LNCaP clone FGC (cell line): Measurements from ENCODE around the gene NFATC3.
A peak's percentile ranks its signal among the peaks of the same experiment; 100 is the strongest.
"Not testable (repeated sequence)": the region's sequence is repeated elsewhere in the genome, so short reads cannot be mapped to it uniquely, and the experiment has no call there.

Source experiments
- DNase-seq: peaks from one replicate; pipeline ENCODE4 v3.0.0-alpha.2; 2011; ENCODE audit warnings: low read depth
- H3K4me3 ChIP-seq: 2 replicates; pipeline ENCODE4 v1.5.1; 2011; ENCODE audit warnings: mild to moderate bottlenecking, low read depth, low read length, control low read depth
- CTCF ChIP-seq: IDR thresholded peaks from 2 replicates; pipeline ENCODE4 v1.5.1; 2012; ENCODE audit warnings: mild to moderate bottlenecking; ENCODE audit not compliant: control insufficient read depth, insufficient read depth; ENCODE audit errors: extremely low read depth

Gene NFATC3

GRCh38 chr16:68093816-68094613 is 8.8 kb downstream of the NFATC3 start:
- no peak overlapping the region for H3K4me3 ChIP-seq
- TF ChIP-seq CTCF = peak; percentile 24; the same call in 1 of the 2 replicates
- DNase-seq = no peak

DNA sequence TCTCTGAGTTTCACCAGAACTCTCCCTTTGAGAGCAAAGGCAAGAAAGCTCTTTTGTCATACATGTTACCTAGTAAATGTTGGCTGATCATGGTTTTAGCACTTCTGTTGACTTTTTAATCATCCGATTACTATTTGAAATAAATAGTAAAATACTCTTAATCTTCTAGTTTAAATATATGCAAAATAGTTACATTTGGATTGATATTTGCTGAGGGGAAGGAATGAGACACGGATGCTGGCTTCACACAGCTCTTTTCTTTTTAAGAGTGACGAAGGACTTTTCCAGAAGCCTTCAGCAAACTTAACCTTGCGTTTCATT is 9.4 kb downstream of the NFATC3 start:
- no peak for DNase-seq
- no peak overlapping the region for H3K4me3 ChIP-seq
- TF ChIP-seq CTCF = no peak

DNA sequence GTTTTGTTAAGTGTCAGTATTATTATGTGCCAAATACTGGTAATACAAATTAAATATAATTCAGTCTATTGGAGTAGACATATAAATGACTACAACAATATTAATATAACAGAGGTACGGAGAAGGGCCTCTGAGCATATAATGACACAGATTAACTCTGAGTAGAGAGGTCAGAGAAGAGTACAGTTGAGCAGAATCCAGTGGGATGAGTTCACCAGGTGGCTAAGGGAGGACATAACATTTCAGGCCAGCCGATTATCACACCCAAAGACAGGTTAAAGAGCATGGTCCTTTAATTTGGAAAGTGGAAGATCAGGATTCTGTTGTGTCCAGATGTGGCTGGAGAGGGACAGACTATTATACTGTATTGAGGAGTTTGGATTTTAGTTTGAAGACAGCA is 11.3 kb downstream of the NFATC3 start:
- H3K4me3 ChIP-seq = no peak overlapping the region
- DNase-seq = no peak

DNA sequence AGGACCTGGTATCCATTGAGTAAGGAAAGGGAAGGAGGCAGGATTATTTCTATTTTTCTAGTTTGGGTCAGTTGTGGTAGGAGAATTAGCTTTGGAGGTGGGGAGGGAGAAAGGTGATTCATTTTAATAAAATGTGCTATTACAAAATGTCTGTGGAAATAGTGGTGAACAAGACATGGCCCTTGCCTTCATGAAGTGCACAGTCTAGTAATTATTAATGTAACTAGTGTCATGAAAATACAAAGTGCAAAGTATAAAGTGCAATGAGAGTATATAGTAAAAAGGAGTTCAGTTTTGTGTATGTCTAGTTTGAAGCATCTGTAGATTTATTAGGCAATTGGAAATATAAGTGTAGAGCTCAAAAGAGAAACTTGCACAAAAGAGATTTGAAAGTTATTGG is 11.9 kb downstream of the NFATC3 start:
- no peak for TF ChIP-seq CTCF
- DNase-seq = no peak
- H3K4me3 ChIP-seq = no peak overlapping the region

More for the DNA sequence above, 11.3 kb downstream of the NFATC3 start:
- no peak for TF ChIP-seq CTCF

- DNase-seq = no peak
- no peak for TF ChIP-seq CTCF
- no peak overlapping the region for H3K4me3 ChIP-seq
Observed at GRCh38 chr16:68097895-68098294, 12.7 kb downstream of the NFATC3 start.

DNA sequence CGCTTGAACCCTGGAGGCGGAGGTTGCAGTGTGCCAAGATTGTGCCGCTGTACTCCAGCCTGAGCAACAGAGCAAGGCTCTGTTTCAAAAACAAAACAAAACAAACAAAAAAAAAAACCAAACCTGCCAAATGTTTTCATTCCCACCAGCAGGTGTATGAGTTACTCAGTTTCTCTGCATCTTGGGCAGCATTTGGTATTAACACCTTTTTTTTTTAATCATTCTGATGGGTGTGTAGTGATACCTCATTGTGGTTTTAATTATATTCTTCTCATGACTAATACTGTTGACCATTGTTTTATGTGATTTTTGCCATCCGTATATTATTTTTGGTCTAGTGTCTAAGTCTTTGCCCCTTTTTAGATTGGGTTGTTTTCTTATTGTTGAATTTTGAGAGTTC is 15.3 kb downstream of the NFATC3 start:
- no peak overlapping the region for H3K4me3 ChIP-seq
- DNase-seq = no peak
- no peak for TF ChIP-seq CTCF

DNA sequence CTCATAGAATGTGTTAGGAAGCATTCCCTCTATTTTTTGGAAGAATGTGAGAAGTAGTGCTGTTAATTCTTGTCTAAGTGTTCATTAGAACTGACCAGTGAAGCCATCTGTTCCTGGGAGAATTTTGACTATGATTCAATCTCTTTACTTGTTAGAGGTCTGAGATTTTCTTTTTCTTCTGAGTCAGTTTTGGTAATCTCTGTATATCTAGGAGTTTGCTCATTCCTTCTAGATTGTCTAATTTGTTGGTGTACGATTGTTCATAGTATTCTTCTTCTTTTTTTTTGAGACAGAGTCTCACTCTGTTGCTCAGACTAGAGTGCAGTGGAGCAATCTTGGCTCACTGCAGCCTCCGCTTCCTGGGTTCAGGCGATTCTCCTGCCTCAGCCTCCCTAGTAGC is 20.4 kb downstream of the NFATC3 start:
- H3K4me3 ChIP-seq = no peak overlapping the region
- DNase-seq = no peak
- TF ChIP-seq CTCF = no peak

GRCh38 chr16:68107230-68107928 is 22.2 kb downstream of the NFATC3 start:
- DNase-seq, H3K4me3 ChIP-seq: not testable (repeated sequence)

DNA sequence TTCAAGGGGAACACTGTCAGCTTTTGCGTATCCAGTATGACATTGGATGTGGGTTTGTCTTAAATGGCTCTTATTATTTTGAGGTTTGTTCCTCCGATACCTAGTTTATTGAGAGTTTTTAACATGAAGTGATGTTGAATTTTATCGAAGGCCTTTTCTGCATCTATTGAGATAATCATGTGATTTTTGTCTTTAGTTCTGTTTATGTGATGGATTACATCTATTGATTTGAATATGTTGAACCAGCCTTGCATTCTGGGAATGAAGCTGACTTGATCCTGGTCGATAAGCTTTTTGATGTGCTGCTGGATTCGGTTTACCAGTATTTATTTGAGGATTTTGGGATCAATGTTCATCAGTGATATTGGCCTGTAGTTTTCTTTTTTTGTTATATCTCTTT is 24.0 kb downstream of the NFATC3 start:
- H3K4me3 ChIP-seq = not testable (repeated sequence)

GRCh38 chr16:68110611-68111010 is 25.4 kb downstream of the NFATC3 start:
- not testable (repeated sequence) for H3K4me3 ChIP-seq, DNase-seq

More for the DNA sequence above, 24.0 kb downstream of the NFATC3 start:
- not testable (repeated sequence) for DNase-seq
